GM18508 (cell line): ENCODE results near the gene DLG2.
"Not testable (repeated sequence)": the region's sequence is repeated elsewhere in the genome, so short reads cannot be mapped to it uniquely, and the experiment has no call there.

Source experiments
- ATAC-seq: cut with Tn5 transposase; IDR thresholded peaks from one replicate; pipeline ENCODE4 v1.9.1; 2021; ENCODE audit warnings: moderate number of reproducible peaks; ENCODE audit not compliant: insufficient read depth, unreplicated experiment

The DLG2 gene

GRCh38 chr11:84819537-84819936 is 807.6 kb downstream of the DLG2 start:
- no peak for ATAC-seq

- ATAC-seq, result no peak
These were observed 808.0 kb downstream of the DLG2 start for GRCh38 chr11:84819128-84819527.

- ATAC-seq, result no peak
These were observed 809.1 kb downstream of the DLG2 start for GRCh38 chr11:84817998-84818397.

- ATAC-seq, result no peak
These were observed 814.6 kb downstream of the DLG2 start for GRCh38 chr11:84812471-84812969.

- ATAC-seq, result no peak
These were observed 820.8 kb downstream of the DLG2 start for GRCh38 chr11:84806354-84806753.

GRCh38 chr11:84804041-84804440 is 823.1 kb downstream of the DLG2 start:
- no peak for ATAC-seq

GRCh38 chr11:84800755-84801346 is 826.3 kb downstream of the DLG2 start:
- no peak for ATAC-seq

- no peak for ATAC-seq
These were observed 828.0 kb downstream of the DLG2 start for GRCh38 chr11:84799112-84799511.

GRCh38 chr11:84795698-84796097 is 831.4 kb downstream of the DLG2 start:
- ATAC-seq, result no peak

GRCh38 chr11:84794663-84795443 is 832.3 kb downstream of the DLG2 start:
- no peak for ATAC-seq

- no peak for ATAC-seq
These were observed 833.8 kb downstream of the DLG2 start for GRCh38 chr11:84793318-84793717.

GRCh38 chr11:84790849-84791427 is 836.2 kb downstream of the DLG2 start:
- ATAC-seq, result no peak

- ATAC-seq, result no peak
These were observed 838.9 kb downstream of the DLG2 start for GRCh38 chr11:84788220-84788619.

GRCh38 chr11:84784158-84784557 is 843.0 kb downstream of the DLG2 start:
- not testable (repeated sequence) for ATAC-seq

- ATAC-seq, result no peak
These were observed 846.4 kb downstream of the DLG2 start for GRCh38 chr11:84780689-84781293.

- no peak for ATAC-seq
These were observed 851.6 kb downstream of the DLG2 start for GRCh38 chr11:84775503-84775902.

GRCh38 chr11:84763931-84764330 is 863.2 kb downstream of the DLG2 start:
- no peak for ATAC-seq

- no peak for ATAC-seq
These were observed 869.4 kb downstream of the DLG2 start for GRCh38 chr11:84757711-84758110.

- no peak for ATAC-seq
These were observed 875.8 kb downstream of the DLG2 start for GRCh38 chr11:84751371-84751770.

- ATAC-seq, result no peak
These were observed 879.3 kb downstream of the DLG2 start for GRCh38 chr11:84747871-84748270.

- no peak for ATAC-seq
These were observed 887.1 kb downstream of the DLG2 start for GRCh38 chr11:84740050-84740449.
